Activated CD4-positive, alpha-beta T cell treated with anti-CD3 and anti-CD28 coated beads for 24 hours (primary cell): ENCODE measurements around the gene LAD1.

Experiments used
- DNase-seq, 2 donors: peaks; one replicate each; pipeline ENCODE4 v3.0.0-alpha.2; 2020; ENCODE audit warnings: low read depth in 2 of 2

The LAD1 gene

DNA sequence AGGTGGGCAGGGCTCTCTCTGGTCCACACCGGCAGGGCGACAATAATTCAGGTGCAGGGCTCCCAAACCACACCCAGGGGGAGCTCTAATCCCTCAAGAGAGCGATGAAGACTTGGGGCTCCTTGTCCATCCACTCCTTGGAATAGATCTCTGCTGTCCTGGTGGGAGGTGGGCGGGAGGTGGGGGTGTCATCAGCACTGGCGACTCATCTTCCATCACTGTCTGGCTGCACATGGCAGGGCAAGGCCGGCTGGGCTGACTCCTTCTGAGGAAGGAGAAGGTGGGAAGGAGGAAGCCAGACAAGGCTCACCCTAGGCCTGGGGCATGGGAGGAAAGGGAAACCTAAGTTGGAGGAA, 50.9 kb downstream of the LAD1 start:
- DNase-seq = no peak

GRCh38 chr1:201347498-201348210, 51.5 kb downstream of the LAD1 start:
- DNase-seq = no peak

- DNase-seq = no peak
Measured at GRCh38 chr1:201346987-201347386, 52.1 kb downstream of the LAD1 start.

DNA sequence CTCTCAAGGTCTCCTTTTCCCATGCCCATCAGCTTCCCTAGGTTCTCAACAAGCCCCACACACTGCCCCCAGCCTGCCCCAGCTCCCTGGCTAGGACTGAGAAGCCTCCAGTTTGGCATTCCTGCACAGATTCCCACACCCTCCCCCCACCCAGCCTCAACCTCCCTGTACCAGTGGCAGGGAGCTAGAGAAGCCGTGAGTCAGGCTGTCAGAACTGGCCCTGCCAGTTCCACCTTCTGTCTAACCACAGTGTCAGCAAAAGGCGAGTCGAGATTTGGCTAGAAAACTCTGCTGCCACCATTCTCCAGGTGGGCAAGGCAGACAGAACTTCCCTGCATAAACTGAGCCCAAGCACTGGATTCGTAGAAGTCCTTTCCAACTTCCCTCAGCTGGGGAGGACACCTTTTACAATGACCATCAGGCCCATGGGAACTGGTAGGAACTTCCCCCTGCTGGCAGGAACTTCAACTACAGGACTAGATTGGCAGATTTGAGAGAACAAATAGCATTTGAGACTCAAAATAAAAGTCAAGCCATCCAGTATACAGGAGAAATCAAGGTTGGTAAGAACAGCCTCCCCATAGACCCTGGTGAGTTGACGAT, 52.7 kb downstream of the LAD1 start:
- no peak for DNase-seq

GRCh38 chr1:201345081-201345355, 54.1 kb downstream of the LAD1 start:
- no peak for DNase-seq

DNA sequence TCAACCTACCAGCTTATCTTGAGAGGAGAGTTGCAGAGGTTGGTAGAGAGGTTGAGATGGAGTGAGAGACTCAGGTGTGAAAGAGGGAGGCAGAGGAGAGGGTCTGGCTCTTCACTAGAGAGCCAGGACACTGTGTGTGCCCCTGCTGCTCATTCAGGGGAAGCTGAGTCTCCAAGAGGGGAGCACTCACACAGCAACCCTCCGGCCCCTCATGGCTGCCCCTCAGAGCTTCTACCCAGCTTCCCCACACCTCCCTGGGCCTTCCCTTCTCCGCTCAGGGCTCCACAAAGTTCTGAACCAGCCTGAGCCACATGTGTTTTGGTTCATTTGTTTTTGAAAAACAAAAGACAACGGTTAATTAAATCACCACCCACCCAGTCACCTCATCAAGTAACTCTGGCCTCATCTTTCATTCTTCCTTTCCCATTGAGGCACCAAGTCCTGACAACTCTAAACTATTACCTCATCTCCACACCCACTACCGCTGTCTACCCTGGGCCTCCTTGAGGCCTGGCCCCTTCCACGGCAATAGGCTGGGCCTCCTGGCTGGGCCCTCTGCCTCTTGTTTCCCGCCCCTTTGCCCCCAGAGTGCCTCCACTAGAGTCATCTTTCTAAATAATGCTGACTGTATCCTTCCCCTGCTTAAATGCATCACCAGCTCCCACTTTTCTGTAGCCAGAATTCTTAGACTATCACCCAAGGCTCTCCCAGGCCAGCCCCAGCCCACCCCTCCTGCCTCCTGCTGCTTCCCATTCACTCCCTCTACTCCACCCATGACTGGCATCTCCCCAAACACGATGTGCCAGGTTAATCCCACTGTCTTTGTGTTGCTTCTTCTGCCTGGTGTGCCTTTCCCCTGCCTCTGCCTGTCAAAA, 54.7 kb downstream of the LAD1 start:
- no peak for DNase-seq

GRCh38 chr1:201341377-201341776, 57.7 kb downstream of the LAD1 start:
- DNase-seq = no peak

DNA sequence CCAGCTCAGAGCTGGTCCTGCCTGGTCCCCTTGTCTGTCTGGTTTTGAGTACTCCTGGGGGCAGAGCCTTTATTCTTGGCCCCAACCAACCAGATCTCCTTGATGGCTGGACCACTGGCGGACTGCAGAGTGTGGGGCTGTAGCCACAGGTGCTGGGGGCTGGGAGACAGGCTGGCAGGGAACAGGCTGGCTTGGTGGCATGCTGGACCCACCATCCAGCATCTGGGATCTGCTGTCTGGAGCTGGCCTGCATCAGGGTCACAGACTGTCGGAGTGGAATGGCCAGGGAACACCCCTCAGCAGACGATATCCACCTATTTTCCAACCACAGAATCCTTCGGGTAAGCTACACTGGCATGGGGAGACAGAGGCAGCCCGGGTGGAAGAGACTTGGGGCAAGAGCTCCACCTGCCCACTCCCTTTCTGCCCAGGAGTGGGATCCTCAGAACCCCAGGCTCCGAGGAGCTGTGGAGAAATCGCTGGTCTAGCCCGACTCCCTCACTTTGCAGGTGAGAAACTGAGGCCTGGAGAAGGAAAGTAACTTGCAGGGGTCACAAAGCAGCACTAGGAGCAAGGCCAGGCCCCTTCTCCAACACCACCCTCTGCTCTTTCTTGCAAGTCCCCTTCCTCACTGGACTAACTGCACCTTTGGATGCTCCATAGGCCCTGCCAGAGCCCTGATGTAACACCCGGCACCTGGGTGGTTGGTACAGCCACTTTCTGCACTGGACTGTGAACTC, 62.2 kb downstream of the LAD1 start:
- no peak for DNase-seq

DNA sequence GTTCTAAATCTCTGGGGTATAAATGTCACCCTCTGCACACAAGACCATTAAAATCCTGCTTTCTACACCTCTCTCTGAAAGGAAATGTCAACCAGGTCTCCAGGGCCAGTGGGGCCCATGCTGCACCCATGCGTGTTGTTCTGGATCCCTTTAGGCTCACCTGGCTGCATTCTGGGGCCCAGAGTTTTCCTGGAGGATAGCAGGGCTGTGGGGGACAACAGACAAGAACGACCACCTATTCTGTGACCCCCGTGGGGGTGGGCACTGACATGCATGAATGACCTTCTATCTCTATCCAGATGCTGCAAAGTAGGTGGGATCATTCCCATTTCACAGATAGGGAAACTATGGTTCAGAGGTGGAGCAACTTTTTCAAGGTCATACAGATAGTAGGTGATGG, 63.2 kb downstream of the LAD1 start:
- no peak for DNase-seq

GRCh38 chr1:201335174-201335870, 63.8 kb downstream of the LAD1 start:
- no peak for DNase-seq

GRCh38 chr1:201334325-201335173, 64.6 kb downstream of the LAD1 start:
- DNase-seq = no peak

DNA sequence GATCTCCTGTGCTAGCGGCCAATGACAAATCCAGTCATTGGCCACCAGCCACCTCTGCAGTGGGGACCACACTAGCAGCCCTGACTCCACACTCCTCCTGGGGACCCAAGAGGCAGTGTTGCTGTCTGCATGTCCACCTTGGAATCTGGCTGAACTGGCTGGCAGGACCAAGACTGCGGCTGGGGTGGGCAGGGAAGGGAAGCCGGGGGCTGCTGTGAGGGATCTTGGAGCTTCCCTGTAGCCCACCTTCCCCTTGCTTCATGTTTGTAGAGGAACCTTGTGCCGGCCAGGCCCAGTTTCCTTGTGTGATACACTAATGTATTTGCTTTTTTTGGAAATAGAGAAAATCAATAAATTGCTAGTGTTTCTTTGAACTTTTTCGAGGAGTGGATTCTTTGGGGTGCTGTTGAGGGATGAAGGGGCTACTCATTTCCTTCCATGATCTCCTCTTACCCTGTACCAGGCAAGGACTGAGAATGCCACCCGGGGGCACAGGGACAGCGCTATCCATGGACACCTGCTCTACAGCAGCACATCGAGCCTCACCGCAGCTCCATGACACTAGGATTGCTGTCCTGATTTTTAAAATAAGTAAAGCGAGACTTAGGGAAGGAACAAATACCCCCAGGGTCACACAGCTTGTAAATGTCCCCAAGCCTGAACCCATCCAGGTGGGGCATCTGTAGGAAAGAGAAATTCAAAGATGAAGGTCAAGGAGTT, 66.3 kb downstream of the LAD1 start:
- no peak for DNase-seq

GRCh38 chr1:201332021-201332420, 67.1 kb downstream of the LAD1 start:
- DNase-seq = no peak

DNA sequence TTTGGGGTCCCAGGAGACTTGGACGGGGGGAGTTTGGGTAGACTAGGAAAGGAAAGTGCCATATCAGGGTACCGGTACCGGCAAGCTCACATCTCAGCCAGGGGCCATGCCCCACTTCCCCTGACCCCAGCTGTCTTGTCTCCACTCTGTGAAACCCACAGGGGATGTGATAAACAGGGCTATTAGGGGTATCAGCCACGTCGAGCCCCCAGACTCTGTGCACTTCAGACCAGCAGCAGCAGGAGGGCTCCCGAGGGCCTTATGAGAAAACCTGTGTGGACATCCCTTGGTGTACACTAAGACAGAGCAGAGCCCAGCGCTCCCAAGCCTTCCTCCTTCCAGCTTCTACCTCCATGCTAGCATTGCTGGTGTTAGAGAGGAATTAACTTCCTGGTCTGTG, 68.0 kb downstream of the LAD1 start:
- no peak for DNase-seq
